GM19467 (cell line): ENCODE data around the gene STXBP5.
A peak's percentile ranks its signal among the peaks of the same experiment; 100 is the strongest.

Experiments used
- ATAC-seq: cut with Tn5 transposase; IDR thresholded peaks from one replicate; pipeline ENCODE4 v1.9.1; 2021; ENCODE audit warnings: mild to moderate bottlenecking, moderate library complexity; ENCODE audit not compliant: unreplicated experiment

Gene STXBP5

DNA sequence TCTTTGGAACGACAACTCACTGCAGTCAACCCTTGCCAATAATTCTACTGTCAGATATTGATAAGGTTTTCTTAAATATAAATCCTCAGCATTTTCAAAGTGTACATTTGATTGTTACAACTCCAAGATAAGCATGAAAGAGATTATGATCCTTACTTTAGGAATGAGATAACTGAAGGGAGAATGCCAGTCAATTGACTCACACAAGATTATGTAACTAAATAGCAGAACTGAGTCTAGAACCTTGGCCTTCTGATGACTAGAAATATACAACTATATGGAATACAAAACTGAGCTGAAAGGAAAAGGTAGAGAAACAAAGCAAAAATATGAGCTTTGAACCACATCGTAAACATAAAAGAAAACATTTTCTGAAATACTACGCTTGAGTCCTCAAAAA lies 26.9 kb upstream of the STXBP5 start:
- no peak for ATAC-seq

- no peak for ATAC-seq
Measured at GRCh38 chr6:147178355-147178754, 25.9 kb upstream of the STXBP5 start.

GRCh38 chr6:147179809-147180208 lies 24.4 kb upstream of the STXBP5 start:
- no peak for ATAC-seq

DNA sequence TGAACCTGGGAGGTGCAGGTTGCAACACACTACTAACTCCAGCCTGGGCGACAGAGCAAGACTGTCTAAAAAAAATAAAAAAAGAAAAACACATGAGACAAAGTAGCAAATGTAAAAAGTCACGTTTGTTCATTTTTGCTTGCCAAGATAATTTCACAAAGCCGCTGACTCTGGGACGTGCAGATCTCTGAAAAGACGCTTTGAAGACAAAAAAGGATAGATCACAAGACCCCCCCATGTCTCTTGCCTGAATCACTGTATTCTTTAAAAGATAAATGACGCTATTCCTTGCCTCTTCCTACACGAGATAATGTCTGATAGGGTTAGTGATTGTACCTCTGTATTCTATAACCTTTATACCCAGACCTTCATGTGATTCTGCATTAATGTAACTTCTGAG lies 23.3 kb upstream of the STXBP5 start:
- no peak for ATAC-seq

DNA sequence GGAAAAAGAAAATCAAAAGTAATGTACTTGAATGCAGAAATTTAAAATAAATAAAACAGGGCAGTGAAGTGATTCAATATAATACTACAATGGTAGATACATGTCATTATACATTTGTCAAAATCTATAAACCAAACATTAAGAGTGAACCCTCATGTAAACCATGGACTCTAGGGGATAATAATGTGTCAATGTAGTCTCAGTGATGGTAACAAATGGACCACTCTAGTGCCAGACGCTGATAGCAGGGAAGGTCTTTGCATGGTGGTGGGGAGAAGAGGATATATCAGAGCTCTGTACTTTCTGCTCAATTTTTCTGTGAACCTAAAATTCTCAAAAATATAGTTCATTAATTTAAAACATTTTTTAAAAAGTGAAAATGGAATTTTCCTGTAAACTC lies 19.8 kb upstream of the STXBP5 start:
- no peak for ATAC-seq

DNA sequence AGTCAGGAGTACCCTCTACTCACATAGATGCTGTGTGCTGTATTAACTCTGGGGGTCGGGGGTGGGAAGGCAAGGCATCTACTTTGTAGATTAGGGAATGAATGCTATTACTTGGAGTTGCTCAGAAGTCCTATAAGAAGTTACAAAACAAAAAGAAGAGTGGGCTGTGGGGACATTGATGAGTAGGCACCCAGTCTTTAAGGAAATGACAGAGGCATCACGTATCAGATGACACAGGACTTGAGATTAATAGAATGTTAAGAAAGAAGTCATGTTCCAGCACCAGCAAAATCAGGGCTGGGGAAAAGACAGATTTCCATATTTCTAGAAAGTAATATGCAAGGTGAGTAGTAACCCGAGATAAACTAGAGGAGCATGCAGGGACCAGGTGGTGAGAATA lies 19.0 kb upstream of the STXBP5 start:
- no peak for ATAC-seq

- no peak for ATAC-seq
Measured at GRCh38 chr6:147190556-147190955, 13.7 kb upstream of the STXBP5 start.

GRCh38 chr6:147192278-147192911 lies 11.8 kb upstream of the STXBP5 start:
- ATAC-seq: no peak

- ATAC-seq: no peak
Measured at GRCh38 chr6:147194652-147195411, 9.4 kb upstream of the STXBP5 start.

DNA sequence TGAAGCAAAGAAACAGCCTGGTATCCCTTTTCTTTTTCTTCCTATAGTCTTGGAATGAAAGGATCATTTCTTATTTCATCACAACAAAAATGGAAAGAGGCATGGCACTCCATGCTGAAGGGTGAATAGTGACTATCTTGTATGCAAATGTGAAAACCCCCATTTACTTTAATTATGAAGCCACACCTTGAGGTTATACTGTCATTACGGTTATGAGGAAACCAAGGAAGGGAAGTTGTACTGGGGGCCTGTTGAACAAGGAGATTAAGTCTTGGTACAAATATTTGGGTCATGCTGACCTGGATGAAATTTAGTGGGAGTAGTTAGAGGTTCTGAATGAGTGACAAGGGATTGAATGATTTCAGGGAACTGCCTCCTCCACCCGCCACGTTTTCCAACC lies 8.7 kb upstream of the STXBP5 start:
- no peak for ATAC-seq

GRCh38 chr6:147195987-147196386 lies 8.2 kb upstream of the STXBP5 start:
- ATAC-seq: no peak

- ATAC-seq: no peak
Measured at GRCh38 chr6:147200711-147201110, 3.5 kb upstream of the STXBP5 start.

- ATAC-seq: no peak
Measured at GRCh38 chr6:147201885-147202515, 2.2 kb upstream of the STXBP5 start.

DNA sequence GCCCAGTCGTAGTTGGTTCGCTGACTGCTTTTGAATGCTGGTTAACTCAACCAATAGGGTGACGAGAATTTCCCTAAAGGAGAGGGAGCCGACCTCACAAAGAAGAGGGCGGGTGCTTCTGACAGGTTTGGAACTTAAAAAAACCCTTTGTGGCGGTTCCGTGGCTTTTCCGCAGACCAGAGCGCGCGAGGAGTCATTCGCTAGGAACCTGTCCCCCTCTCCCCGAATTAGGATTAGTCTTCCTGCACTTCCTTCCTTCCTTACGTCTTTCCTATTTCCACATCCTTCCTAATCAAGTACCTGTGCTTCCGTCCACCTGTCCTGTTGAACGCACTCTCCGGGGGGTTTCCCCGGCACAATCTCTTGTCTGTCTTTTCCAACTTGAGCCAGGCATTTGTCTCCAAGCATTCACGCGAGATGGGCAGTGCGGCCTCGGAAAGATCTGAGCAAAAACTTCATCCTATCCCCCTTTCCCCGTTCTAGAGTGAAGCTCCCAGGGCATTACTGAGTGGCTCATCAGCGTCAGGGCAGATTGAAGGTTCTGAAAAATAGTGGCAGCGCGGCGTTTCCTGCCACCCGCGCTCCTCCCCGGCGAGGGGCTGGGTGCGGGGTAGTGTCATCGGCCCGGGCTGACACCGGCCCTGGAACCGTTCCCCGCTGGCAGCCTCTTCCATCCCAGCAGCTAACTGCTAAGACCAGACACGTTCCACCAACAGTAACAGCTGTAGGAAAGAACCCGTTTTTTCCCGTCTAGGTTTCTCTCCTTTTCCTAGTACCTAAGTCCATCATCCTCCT lies 1.5 kb upstream of the STXBP5 start:
- peak; percentile 78 for ATAC-seq

GRCh38 chr6:147203311-147204059 lies 732 bp upstream of the STXBP5 start:
- ATAC-seq: peak; percentile 54

- no peak for ATAC-seq
Measured at GRCh38 chr6:147204843-147205311, 660 bp downstream of the STXBP5 start.

DNA sequence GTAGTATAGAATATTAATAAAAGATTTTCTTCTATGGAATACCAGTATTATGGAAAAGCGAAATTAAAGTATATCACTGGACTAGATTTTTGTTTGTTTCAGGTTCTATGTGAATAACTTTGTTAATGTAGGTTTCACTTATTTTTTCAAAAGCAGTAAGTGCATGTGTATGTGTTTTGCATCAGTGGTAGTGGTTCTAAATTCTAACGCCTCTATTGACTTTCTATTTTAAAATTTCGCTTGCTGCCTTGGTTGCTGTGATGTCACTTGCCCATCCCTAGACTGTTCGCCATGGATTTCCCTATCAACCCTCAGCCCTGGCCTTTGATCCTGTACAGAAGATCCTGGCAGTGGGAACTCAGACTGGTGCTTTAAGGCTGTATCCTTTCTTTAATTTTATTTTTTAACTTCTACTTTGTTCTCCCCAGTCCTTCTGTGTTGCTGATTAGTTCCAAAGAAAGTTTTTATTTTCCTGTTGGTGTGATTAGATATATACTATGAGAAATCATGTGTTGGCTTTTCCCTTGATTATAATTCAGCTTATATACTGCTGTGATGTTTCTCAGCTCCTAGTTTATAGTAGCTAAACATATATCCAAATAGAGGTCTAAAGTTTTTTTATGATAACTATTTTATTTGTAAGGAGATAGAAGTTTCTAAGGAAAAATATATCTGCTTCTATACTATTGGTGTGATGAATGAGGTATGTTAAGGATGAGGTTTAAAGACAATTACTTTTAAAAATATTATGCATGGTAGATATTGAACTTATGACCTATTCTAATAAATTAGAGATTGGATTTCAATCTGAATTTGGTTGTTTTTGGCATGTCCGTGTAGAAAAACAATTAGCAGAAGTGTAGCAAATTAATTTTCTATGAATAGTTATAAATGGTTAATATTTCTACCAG lies 1.7 kb downstream of the STXBP5 start:
- no peak for ATAC-seq

DNA sequence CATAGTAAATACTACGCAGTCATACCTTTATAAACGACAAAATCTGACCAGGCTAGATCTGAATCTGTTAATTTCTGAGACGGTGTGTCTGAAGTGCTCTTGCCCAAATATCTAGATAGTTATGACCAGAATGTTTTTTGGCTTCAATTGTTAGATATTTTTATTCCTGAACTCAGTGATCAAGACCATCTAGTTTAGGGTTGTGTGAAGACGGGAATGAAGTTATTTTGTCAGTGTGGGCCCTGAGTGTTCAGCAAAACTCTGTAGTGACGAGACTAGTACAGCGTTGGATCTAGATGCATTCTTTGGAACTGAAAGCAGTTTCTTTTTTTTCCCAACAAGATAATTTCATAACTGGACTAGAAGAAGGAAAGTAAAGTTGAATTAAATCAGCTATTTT lies 3.1 kb downstream of the STXBP5 start:
- ATAC-seq: no peak
